H1 (cell line): ENCODE measurements around the gene TRAK1. TPM values are rescaled to one million over a fixed set of nuclear protein-coding genes. Genes with fewer than 3 reads are reported as not detected.

Experiments used
- CHD2 ChIP-seq: IDR thresholded peaks from 2 replicates; pipeline ENCODE4 v1.6.1; 2012; ENCODE audit warnings: low read length, improper control_type of control experiment
- GTF2F1 ChIP-seq: IDR thresholded peaks from 2 replicates; pipeline ENCODE4 v1.6.1; 2012; ENCODE audit warnings: low read depth, low read length, improper control_type of control experiment, borderline replicate concordance
- HDAC6 ChIP-seq: IDR thresholded peaks from one replicate; pipeline ENCODE4 v1.7.1; 2012; ENCODE audit warnings: low read depth, mild to moderate bottlenecking, inconsistent platforms, low read length, moderate library complexity
- TAF7 ChIP-seq: optimal IDR thresholded peaks from 2 replicates; pipeline ENCODE3; 2011; ENCODE audit warnings: low read depth, mild to moderate bottlenecking, inconsistent platforms, low read length, moderate library complexity, borderline replicate concordance
- YY1 ChIP-seq: IDR thresholded peaks from 2 replicates; pipeline ENCODE4 v1.6.1; 2011; ENCODE audit warnings: low read depth, mild to moderate bottlenecking, low read length
- polyA plus RNA-seq, 7 experiments: library from polyadenylated mRNA; depleted of rRNA in 3 of 7; stranded (reverse) in 5 of 7; unstranded in 2 of 7; fragments of >200 nt in 5 of 7; fragments of 200-250 nt in 2 of 7; gene quantifications; 1 replicate in 5 of 7; 2 replicates in 1 of 7; 4 replicates in 1 of 7; pipeline versions ENCODE4 v1.2.1 to v1.2.3, GENCODE V29; 2011 to 2013; ENCODE audit warnings: missing spikeins in 2 of 7, mixed read lengths in 2 of 7
- total RNA-seq: library from RNA; stranded (reverse); fragmentation: NEBNext Ultra II Directional; extraction: Animal tissue kit (Norgen Biotek cat#: 25700); gene quantifications from 2 replicates; pipeline ENCODE4 v1.2.1, GENCODE V29; 2021
- TF ChIP-seq, protein P1 (sequence below): IDR thresholded peaks from 2 replicates; pipeline ENCODE4 v1.6.1; 2012; ENCODE audit warnings: inconsistent platforms

TRAK1 gene
- total and polyA plus RNA-seq, 2 of the 8 experiments (the other 6 are each of a cell fraction or from before 2014, with no cell fraction given), result 21.3 to 32.7 TPM

DNA sequence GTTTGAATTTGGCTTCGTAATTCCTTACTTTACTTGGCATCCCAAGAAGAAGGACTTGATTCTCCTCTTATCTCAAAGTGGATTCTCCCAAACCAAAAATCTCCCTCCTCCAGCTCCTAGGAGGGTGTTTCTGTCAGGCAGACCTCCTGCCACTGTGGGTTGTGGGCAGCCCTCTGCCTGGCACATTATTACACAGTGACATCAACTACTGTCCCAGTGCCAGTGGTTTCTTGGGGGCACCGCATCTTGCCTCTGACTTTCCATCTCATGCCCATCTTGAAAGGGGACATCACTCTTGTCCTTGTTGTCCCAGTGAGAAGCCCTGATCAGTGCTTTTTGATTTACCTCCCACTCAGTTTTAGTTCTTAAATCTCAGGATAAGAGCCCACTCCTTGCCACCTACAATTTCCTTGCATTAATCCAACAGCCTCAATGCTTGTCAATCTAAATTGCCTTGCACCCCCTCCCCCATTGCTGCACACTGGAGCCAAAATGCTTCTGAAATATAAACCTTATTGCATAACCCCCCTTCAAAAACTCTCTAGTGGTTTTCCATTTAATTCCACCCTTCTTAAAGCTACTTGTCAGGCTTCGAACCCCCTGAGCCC, 81.0 kb downstream of the TRAK1 start (continued):
- TF ChIP-seq GTF2F1 (no peak), HDAC6 (no peak), CHD2 (no peak), TAF7 (no peak), YY1 (no peak)
- TF ChIP-seq, protein P1, sequence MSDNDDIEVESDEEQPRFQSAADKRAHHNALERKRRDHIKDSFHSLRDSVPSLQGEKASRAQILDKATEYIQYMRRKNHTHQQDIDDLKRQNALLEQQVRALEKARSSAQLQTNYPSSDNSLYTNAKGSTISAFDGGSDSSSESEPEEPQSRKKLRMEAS, result no peak
- TF ChIP-seq, all 59 proteins: peak for 0
